Measurements from ENCODE around the gene ZNF597. TPM values are rescaled to one million over a fixed set of nuclear protein-coding genes. Genes with fewer than 3 reads are reported as not detected.
"Not testable (repeated sequence)": the region's sequence is repeated elsewhere in the genome, so short reads cannot be mapped to it uniquely, and the experiment has no call there.

ZNF597 gene
- total RNA-seq, 2 experiments from 2014 or later: 1.9 to 2.1 TPM

DNA sequence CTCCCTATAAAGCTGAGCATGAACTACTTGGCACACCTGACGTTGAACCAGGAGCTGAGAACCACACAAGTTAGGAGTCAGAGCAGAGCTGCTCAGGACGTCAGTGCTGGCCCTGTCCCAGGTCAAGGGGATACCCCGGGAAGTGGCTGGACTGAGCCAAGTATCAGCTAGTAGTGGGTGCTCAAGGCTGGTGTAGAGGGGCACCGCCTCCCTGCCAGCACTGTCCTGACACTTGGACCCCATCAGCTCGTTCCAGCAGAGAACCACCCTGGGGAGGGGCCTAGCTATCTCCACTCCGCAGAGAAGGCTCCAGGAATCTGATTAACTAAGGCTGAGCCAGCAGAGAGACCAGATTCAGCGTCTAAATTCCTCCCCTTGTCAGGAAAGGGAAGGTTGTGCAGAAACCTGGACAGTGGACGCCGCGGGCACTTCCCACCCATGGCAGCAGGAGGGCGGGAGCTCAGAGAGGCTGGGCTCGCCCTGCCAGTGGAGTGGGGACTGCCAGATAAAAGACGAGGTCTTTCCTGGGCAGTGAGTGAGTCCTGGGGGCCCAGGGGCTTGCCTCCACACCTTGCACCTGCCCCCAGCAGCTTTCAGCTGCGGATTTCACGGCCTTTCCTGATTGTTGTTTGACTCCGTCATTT, 31.0 kb upstream of the ZNF597 start:
- peaks cover 4% of the 10 kb centered on the region for H3K79me2 ChIP-seq (ENCODE audit: insufficient read depth, low read depth, low read length)
- no peak overlapping the region for H2AFZ ChIP-seq (ENCODE audit: low read length)
- ChIA-PET CTCF (ENCODE audit: unreplicated experiment) (no interaction called here), POLR2A (no interaction called here)
- H3K9me3 ChIP-seq (ENCODE audit: low read length): no peaks in the 10 kb centered on the region
- peaks cover 30% of the 10 kb centered on the region for H3K36me3 ChIP-seq (ENCODE audit: insufficient read depth, low read length)
- no peak for DNase-seq (ENCODE audit: low spot score)
- no peak for TF ChIP-seq EZH2phosphoT487 (IDR thresholded peaks at IDR 0.05; ENCODE audit: borderline replicate concordance, low read depth, low read length)
- TF ChIP-seq, protein P1, sequence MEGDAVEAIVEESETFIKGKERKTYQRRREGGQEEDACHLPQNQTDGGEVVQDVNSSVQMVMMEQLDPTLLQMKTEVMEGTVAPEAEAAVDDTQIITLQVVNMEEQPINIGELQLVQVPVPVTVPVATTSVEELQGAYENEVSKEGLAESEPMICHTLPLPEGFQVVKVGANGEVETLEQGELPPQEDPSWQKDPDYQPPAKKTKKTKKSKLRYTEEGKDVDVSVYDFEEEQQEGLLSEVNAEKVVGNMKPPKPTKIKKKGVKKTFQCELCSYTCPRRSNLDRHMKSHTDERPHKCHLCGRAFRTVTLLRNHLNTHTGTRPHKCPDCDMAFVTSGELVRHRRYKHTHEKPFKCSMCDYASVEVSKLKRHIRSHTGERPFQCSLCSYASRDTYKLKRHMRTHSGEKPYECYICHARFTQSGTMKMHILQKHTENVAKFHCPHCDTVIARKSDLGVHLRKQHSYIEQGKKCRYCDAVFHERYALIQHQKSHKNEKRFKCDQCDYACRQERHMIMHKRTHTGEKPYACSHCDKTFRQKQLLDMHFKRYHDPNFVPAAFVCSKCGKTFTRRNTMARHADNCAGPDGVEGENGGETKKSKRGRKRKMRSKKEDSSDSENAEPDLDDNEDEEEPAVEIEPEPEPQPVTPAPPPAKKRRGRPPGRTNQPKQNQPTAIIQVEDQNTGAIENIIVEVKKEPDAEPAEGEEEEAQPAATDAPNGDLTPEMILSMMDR (conservative IDR thresholded peaks at IDR 0.05; ENCODE audit: low read length): no peak
- H3K9me2 ChIP-seq (ENCODE audit: insufficient read depth, low read length): no peaks in the 10 kb centered on the region
- no peaks in the 10 kb centered on the region for H3K4me1 ChIP-seq (ENCODE audit: insufficient read depth, low read length, poor library complexity, severe bottlenecking)
- no peaks in the 10 kb centered on the region for H4K20me1 ChIP-seq (ENCODE audit: insufficient read depth, low read length)
- no peak overlapping the region for H3K4me2 ChIP-seq (ENCODE audit: low read length)
- intact Hi-C loops (cut with micrococcal nuclease; ENCODE audit: unreplicated experiment): no loop called here
- no peak overlapping the region for H3K4me3 ChIP-seq (ENCODE audit: low read depth, low read length, poor library complexity, severe bottlenecking)
- no peak overlapping the region for H3K27ac ChIP-seq (ENCODE audit: low read depth, low read length, poor library complexity, severe bottlenecking)
- BruUV-seq (replicated peaks): no TSS peak

DNA sequence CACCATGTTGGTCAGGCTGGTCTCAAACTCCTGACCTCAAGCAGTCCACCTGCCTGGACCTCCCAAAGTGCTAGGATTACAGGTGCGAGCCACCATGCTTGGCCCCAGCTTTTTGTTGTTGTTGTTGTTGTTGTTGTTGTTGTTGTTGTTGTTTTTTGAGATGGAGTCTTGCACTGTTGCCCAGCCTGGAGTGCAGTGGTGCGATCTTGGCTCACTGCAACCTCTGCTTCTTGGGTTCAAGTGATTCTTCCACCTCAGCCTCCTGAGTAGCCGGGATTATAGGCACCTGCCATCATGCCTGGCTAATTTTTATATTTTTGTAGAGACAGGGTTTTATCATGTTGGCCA, 30.3 kb upstream of the ZNF597 start:
- H3K4me3 ChIP-seq (ENCODE audit: low read depth, low read length, poor library complexity, severe bottlenecking); CTCF ChIA-PET (ENCODE audit: unreplicated experiment); H4K20me1 ChIP-seq (ENCODE audit: insufficient read depth, low read length); intact Hi-C loops (cut with micrococcal nuclease; ENCODE audit: unreplicated experiment); H3K27ac ChIP-seq (ENCODE audit: low read depth, low read length, poor library complexity, severe bottlenecking); H3K79me2 ChIP-seq (ENCODE audit: insufficient read depth, low read depth, low read length); POLR2A ChIA-PET; H3K9me3 ChIP-seq (ENCODE audit: low read length); DNase-seq (ENCODE audit: low spot score); H3K4me2 ChIP-seq (ENCODE audit: low read length); H2AFZ ChIP-seq (ENCODE audit: low read length); BruUV-seq (replicated peaks); H3K4me1 ChIP-seq (ENCODE audit: insufficient read depth, low read length, poor library complexity, severe bottlenecking); H3K9me2 ChIP-seq (ENCODE audit: insufficient read depth, low read length): not testable (repeated sequence)
- peaks cover 28% of the 10 kb centered on the region for H3K36me3 ChIP-seq (ENCODE audit: insufficient read depth, low read length)

DNA sequence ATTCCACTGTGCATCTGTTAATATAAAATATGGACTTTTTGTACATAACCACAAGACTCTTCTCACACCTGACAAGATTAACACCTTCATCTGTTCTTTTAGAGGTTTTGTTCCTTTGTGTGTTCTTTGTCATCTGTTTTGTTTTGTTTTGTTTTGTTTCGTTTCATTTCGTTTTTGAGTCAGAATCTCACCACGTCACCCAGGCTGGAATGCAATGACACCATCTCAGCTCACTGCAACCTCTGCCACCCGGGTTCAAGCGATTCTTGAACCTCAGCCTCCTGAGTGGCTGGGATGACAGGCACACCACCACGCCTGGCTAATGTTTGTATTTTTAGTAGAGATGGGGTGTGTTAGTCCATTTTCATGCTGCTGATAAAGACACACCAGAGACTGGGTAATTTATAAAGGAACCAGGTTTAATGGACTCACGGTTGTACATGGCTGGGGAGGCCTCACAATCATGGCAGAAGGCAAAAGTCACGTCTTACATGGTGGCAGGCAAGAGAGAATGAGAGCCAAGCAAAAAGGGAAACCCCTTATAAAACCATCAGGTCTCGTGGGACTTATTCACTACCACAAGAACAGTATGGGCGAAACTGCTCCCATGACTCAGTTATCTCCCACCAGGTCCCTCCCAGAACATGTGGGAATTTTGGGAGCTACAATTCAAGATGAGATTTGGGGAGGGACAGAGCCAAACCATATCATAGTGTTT, 29.7 kb upstream of the ZNF597 start:
- H3K36me3 ChIP-seq (ENCODE audit: insufficient read depth, low read length): peaks cover 29% of the 10 kb centered on the region
- no peak overlapping the region for H3K4me3 ChIP-seq (ENCODE audit: low read depth, low read length, poor library complexity, severe bottlenecking)
- no peaks in the 10 kb centered on the region for H3K4me1 ChIP-seq (ENCODE audit: insufficient read depth, low read length, poor library complexity, severe bottlenecking)
- H3K27ac ChIP-seq (ENCODE audit: low read depth, low read length, poor library complexity, severe bottlenecking): no peak overlapping the region
- no peaks in the 10 kb centered on the region for H4K20me1 ChIP-seq (ENCODE audit: insufficient read depth, low read length)
- intact Hi-C loops (cut with micrococcal nuclease; ENCODE audit: unreplicated experiment): no loop called here
- H3K4me2 ChIP-seq (ENCODE audit: low read length): no peak overlapping the region
- CTCF ChIA-PET (ENCODE audit: unreplicated experiment): no interaction called here
- DNase-seq (ENCODE audit: low spot score): no peak
- BruUV-seq (replicated peaks): no TSS peak
- H3K9me3 ChIP-seq (ENCODE audit: low read length): no peaks in the 10 kb centered on the region
- H2AFZ ChIP-seq (ENCODE audit: low read length): no peak overlapping the region
- TF ChIP-seq, protein P1 (conservative IDR thresholded peaks at IDR 0.05; ENCODE audit: low read length): no peak
- no peak for TF ChIP-seq EZH2phosphoT487 (IDR thresholded peaks at IDR 0.05; ENCODE audit: borderline replicate concordance, low read depth, low read length)
- H3K9me2 ChIP-seq (ENCODE audit: insufficient read depth, low read length): no peaks in the 10 kb centered on the region
- POLR2A ChIA-PET: no interaction called here
- H3K79me2 ChIP-seq (ENCODE audit: insufficient read depth, low read depth, low read length): peaks cover 4% of the 10 kb centered on the region
